ENCODE data around the gene PDLIM7. TPM values are rescaled to one million over a fixed set of nuclear protein-coding genes. Genes with fewer than 3 reads are reported as not detected.

PDLIM7 gene
- total and polyA plus RNA-seq, 4 donors, result 49.2 to 124 (median 83.5) TPM

- Histone ChIP-seq H3K4me3 (no peak overlapping the region), H3K27ac (ENCODE audit: low read depth in 1 of 2, low read length in 1 of 2) (no peak overlapping the region), H3K27me3 (ENCODE audit: control insufficient read depth in 3 of 3, insufficient read depth in 3 of 3, low read length in 2 of 3) (no peaks in the 10 kb centered on the region), H3K36me3 (ENCODE audit: control insufficient read depth in 4 of 4, insufficient read depth in 4 of 4, low read length in 4 of 4) (peaks cover 0 to 36% (median 20%) of the 10 kb centered on the region in 4 donors), H3K9ac (ENCODE audit: insufficient read depth in 1 of 2, low read length in 2 of 2) (no peak overlapping the region), H3K9me3 (ENCODE audit: control insufficient read depth in 4 of 4, insufficient read depth in 3 of 4, low read length in 3 of 4) (peaks cover 0 to 4% (median 0%) of the 10 kb centered on the region in 4 donors), H3K4me1 (ENCODE audit: control insufficient read depth in 5 of 5, insufficient read depth in 5 of 5, low read length in 5 of 5) (peaks cover 0 to 25% (median 10%) of the 10 kb centered on the region in 5 donors)
- WGBS, 2 donors, result 93 to 100% methylated on average over 2 of the region's 2 CpGs
- no peak for TF ChIP-seq CTCF (IDR thresholded peaks at IDR 0.05; ENCODE audit: control extremely low read depth, extremely low read depth)
- DNase-seq (no peak), ATAC-seq (ENCODE audit: insufficient read depth, low FRiP score) (no peak)
Measured at GRCh38 chr5:177468329-177468684, 29.1 kb downstream of the PDLIM7 start.

- DNase-seq, result no peak
- Histone ChIP-seq H3K27ac (ENCODE audit: low read depth in 1 of 2, low read length in 1 of 2) (no peak overlapping the region), H3K9me3 (ENCODE audit: control insufficient read depth in 4 of 4, insufficient read depth in 3 of 4, low read length in 3 of 4) (peaks cover 0 to 4% (median 0%) of the 10 kb centered on the region in 4 donors), H3K9ac (ENCODE audit: insufficient read depth in 1 of 2, low read length in 2 of 2) (no peak overlapping the region), H3K4me1 (ENCODE audit: control insufficient read depth in 5 of 5, insufficient read depth in 5 of 5, low read length in 5 of 5) (peaks cover 0 to 25% (median 10%) of the 10 kb centered on the region in 5 donors), H3K36me3 (ENCODE audit: control insufficient read depth in 4 of 4, insufficient read depth in 4 of 4, low read length in 4 of 4) (peaks cover 0 to 36% (median 21%) of the 10 kb centered on the region in 4 donors), H3K4me3 (no peak overlapping the region), H3K27me3 (ENCODE audit: control insufficient read depth in 3 of 3, insufficient read depth in 3 of 3, low read length in 2 of 3) (no peaks in the 10 kb centered on the region)
- 94 to 97% methylated on average over 31 of the region's 31 CpGs for WGBS, 2 donors
- ATAC-seq (ENCODE audit: insufficient read depth, low FRiP score), result no peak
- TF ChIP-seq CTCF (IDR thresholded peaks at IDR 0.05; ENCODE audit: control extremely low read depth, extremely low read depth), result no peak
Measured at GRCh38 chr5:177467436-177467835, 30.0 kb downstream of the PDLIM7 start.

GRCh38 chr5:177466861-177467260 lies 30.5 kb downstream of the PDLIM7 start:
- no peak for TF ChIP-seq CTCF (IDR thresholded peaks at IDR 0.05; ENCODE audit: control extremely low read depth, extremely low read depth)
- WGBS, 2 donors, result 95 to 98% methylated on average over 25 of the region's 25 CpGs
- H3K27me3 ChIP-seq (ENCODE audit: control insufficient read depth in 3 of 3, insufficient read depth in 3 of 3, low read length in 2 of 3), result no peaks in the 10 kb centered on the region
- ATAC-seq (ENCODE audit: insufficient read depth, low FRiP score), result no peak
- no peak for DNase-seq
- no peak overlapping the region for H3K4me3 ChIP-seq
- H3K27ac ChIP-seq (ENCODE audit: low read depth in 1 of 2, low read length in 1 of 2), result no peak overlapping the region
- peaks cover 0 to 20% (median 6%) of the 10 kb centered on the region in 5 donors for H3K4me1 ChIP-seq (ENCODE audit: control insufficient read depth in 5 of 5, insufficient read depth in 5 of 5, low read length in 5 of 5)
- peaks cover 0 to 36% (median 21%) of the 10 kb centered on the region in 4 donors for H3K36me3 ChIP-seq (ENCODE audit: control insufficient read depth in 4 of 4, insufficient read depth in 4 of 4, low read length in 4 of 4)
- no peak overlapping the region for H3K9ac ChIP-seq (ENCODE audit: insufficient read depth in 1 of 2, low read length in 2 of 2)
- H3K9me3 ChIP-seq (ENCODE audit: control insufficient read depth in 4 of 4, insufficient read depth in 3 of 4, low read length in 3 of 4), result peaks cover 0 to 4% (median 0%) of the 10 kb centered on the region in 4 donors

- ATAC-seq (ENCODE audit: insufficient read depth, low FRiP score), result no peak
Measured at GRCh38 chr5:177465044-177465443, 32.4 kb downstream of the PDLIM7 start.

More at GRCh38 chr5:177465044-177465443, 32.4 kb downstream of the PDLIM7 start:
- Histone ChIP-seq H3K9ac (ENCODE audit: insufficient read depth in 1 of 2, low read length in 2 of 2) (no peak overlapping the region), H3K9me3 (ENCODE audit: control insufficient read depth in 4 of 4, insufficient read depth in 3 of 4, low read length in 3 of 4) (peaks cover 0 to 4% (median 0%) of the 10 kb centered on the region in 4 donors), H3K36me3 (ENCODE audit: control insufficient read depth in 4 of 4, insufficient read depth in 4 of 4, low read length in 4 of 4) (peaks cover 0 to 30% (median 23%) of the 10 kb centered on the region in 4 donors), H3K4me1 (ENCODE audit: control insufficient read depth in 5 of 5, insufficient read depth in 5 of 5, low read length in 5 of 5) (peaks cover 0 to 7% (median 3%) of the 10 kb centered on the region in 5 donors), H3K27me3 (ENCODE audit: control insufficient read depth in 3 of 3, insufficient read depth in 3 of 3, low read length in 2 of 3) (no peaks in the 10 kb centered on the region), H3K4me3 (no peak overlapping the region), H3K27ac (ENCODE audit: low read depth in 1 of 2, low read length in 1 of 2) (no peak overlapping the region)
- DNase-seq, result no peak
- WGBS, 2 donors, result 94 to 97% methylated on average over 11 of the region's 11 CpGs
- no peak for TF ChIP-seq CTCF (IDR thresholded peaks at IDR 0.05; ENCODE audit: control extremely low read depth, extremely low read depth)
